Embryonic facial prominence (tissue), 1 donor: Measurements from ENCODE around the gene BAMBI.
A peak's percentile ranks its signal among the peaks of the same experiment; 100 is the strongest.

Source experiments
- DNase-seq: peaks from one replicate; pipeline ENCODE4 v3.0.0-alpha.2; 2016; ENCODE audit errors: extremely low spot score

BAMBI gene

DNA sequence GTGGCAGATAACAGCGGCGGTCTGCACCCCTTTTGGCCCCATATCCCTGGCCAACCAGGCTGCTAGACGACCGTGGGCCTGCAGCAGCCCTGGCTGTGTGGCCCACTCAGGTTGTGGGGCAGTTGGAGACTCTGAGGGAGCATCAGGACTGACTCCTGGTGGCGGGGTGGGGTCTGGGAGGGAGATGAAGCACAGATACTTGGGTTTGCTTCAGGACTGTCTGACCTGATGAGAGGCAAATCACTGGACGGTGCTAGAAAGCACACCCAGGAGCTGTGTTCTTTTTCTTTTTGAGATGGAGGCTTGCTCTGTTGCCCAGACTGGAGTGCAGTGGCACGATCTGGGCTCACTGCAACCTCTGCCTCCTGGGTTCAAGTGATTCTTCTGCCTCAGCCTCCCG, 28.2 kb downstream of the BAMBI start:
- DNase-seq: no peak

DNA sequence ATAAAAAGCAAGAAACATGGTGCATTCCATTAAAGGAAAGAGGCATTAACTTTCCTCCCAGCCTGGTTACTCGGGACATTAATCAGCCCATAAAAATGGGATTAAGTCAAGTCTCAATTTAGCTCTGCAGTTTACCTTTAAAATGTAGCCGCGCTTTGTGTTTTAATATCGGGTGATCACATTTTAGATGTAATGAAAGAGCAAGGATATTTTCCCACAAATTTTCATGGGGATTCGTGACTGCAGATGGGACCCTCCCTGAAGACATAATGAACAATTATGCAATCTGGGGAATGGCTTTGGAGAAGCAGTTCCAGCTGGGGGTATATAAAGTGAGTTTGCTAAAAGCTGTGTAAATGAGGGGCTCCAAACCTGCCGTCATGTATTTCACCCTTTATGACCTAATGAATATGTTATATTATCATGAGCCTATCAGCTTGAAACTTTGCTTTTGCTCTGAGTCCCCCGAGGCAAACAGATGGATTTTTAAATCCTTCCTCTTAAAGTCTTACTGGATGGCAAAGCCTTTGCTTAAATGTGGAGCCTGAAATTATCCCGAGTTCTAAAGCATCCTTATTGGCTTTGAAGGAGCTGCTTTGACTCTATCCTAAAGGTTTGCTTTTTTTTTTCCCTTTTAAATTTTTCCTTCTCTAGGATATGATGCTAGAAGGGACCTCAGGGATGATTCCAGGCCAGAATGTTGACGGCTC, 31.8 kb downstream of the BAMBI start:
- no peak for DNase-seq

DNA sequence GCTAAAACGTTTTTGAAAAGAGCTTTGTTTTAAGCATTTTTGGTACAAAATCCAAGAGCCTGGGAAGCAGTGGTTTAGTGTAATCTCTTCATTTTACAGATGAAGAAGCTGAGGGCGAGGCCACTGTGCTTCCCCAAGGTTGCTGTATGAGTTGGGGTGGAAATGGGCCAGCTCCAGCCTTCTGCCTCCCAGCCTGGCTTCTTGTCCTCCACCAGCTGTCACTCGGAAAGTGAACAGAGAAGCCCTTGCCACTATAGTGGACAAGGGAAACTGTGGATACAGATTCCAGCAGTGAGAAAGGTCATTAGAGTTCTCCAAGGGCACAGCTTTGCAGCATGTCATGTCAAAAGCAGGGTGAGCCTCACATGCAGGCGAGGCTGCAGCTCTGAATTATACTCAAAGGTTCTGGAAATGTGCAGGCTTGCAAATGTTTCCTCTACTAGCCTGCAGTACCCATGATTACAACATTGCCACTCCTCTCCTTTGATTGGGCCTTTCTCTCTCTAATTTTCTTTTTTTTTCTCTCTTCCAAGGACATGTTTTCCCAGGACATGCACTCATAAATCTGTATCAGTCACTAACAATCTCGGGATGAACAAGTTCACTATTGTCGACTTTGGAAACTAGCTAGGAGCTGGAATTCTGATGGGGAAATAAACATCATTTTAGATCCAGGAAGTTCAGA, 33.0 kb downstream of the BAMBI start:
- no peak for DNase-seq

DNA sequence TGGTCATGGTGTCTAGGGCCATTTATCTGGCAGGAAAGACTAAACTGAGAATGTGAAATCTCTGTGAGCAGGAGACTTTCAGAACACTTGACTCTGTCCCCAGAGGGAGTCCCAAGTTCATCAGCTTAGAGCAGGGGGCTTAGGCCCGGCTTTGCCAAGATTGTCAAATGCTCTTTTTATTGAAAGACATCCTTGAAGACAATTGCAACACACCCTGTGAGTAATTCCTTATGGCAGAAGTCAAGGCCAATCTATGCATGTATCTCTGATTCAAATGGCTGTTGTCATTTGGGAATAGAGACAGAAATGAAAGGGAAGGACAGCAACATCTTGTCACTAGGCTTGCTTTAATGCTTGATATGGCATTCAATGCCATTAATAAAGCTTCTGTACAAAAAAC, 33.7 kb downstream of the BAMBI start:
- DNase-seq: no peak

DNA sequence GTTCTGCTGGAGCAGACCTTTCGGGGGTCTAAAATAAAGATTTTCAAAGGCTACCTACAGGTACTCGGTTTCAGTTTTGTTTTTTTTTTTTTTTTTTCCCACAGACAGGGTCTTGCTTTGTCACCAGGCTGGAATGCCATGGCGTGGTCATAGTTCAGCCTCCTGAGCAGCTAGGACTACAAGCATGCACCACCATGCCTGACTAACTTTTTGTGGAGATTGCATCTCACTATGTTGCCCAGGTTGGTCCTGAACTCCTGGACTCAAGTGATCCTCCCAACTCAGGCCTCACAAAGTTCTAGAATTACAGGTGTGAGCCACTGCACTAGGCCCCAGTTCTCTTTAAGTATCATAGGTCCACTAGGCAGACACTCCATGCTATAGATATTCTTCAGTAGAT, 34.5 kb downstream of the BAMBI start:
- DNase-seq: no peak

DNA sequence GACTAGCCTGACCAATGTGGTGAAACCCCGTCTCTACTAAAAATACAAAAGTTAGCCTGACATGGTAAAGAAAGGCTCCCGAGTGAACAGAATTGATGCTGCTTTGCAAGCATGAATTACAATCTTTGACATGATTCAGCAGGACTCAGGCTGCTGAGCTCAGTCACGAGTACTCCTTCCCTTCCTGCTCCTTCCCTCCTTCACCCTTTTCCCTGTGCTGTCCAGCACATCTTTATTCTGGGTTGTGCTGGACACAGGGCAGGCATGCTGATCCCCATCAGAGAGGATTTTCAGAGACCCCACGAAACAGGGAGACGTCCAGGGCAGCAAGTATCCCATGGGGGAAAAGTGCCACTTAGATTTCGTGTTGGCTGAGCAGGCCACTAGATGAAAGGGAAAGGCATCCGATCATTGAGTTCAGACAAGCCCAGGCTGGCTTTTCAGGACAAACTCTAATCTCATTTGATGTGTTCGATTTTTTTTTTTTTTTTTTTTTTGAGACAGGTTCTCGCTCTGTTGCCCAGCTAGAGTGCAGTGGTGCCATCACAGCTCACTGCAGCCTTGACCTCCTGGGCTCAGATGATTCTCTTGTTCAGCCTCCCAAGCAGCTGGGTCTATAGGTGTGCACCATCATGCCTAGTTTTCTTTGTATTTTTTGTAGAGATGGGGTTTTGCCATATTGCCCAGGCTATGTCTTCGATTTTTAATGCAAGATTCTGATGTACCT, 36.5 kb downstream of the BAMBI start:
- no peak for DNase-seq

DNA sequence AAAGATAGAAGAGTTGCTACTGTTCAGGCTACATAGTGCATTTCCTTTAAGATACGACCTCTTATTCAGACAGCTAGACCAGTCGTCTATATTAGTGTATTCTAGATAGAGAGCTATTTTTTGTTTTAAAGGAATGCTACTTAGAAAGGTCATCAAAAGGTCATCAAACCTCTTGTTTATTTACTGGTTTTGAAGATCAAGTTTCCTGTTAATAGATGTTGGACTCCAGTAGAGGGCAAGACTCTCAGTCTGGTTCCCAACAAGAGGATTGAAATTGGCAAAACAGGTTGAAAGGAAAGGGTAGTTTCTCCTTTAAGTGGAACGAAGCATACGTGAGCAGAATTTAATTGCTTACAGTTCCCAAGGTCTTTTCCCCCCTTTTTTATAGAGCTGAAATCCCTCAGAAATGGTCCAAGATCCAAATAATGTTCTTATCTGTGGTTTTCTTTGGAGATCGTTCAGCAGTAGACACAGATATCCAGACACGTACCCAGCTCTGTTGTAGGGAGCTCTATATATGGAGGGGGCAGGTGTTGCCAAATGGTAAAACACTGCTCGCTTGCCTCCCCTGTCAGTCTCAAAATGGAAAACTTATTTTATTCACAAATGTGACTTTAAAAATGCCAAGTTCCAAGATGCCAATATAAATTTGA, 37.2 kb downstream of the BAMBI start:
- DNase-seq: no peak

DNA sequence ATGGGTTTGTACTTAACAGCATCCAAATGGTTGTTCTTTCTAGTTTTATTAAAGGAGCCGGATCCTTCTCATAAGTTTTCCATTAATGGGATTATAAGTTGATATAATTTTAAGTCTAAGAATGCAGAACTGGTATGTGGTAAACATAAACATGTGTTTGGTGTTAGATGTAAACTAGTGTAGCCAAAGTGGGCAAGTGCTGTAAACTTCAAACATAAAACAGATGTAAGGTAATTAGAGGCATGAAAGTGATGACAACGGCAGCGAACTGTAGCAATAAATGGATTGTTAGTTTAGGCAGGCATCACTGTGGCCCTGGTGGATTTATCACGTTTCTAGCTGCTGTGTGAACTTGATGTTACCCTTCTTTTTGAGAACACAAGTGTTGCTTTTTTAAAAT, 37.9 kb downstream of the BAMBI start:
- DNase-seq: peak; percentile 45

DNA sequence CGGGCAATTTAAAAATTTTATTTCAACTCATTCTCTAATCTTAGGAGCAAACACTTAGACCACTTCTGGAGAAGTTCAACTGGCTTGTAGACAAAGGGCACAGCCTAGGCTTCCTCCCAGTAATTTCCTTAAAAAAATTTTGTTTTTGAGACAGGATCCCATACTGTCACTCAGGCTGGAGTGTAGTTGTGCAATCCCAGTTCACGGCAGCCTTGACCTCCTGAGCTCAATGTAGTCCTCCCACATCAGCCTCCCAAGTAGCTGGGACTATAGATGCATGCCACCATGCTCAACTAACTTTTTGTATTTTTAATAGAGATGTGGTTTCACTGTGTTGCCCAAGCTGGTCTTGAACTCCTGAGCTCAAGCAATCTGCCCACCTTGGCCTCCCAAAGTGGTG, 38.4 kb downstream of the BAMBI start:
- DNase-seq: no peak

DNA sequence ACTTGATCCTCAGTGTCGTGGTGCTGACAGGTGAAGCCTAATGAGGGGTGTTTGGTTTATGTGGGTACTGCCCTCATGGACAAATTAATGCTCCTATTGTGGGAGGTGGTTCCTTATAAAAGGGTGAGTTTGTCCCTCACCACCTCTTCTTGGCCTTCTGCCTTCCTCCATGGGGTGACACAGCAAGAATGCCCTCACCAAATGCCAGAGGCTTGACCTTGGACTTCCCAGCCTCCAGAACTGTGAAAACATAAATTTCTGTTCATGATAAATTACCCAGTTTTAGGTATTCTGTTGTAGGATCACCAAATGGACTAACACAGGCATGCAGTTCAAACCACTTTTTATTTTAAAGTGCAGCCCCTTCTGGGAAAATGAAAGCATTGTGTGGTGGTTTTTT, 39.4 kb downstream of the BAMBI start:
- DNase-seq: no peak

DNA sequence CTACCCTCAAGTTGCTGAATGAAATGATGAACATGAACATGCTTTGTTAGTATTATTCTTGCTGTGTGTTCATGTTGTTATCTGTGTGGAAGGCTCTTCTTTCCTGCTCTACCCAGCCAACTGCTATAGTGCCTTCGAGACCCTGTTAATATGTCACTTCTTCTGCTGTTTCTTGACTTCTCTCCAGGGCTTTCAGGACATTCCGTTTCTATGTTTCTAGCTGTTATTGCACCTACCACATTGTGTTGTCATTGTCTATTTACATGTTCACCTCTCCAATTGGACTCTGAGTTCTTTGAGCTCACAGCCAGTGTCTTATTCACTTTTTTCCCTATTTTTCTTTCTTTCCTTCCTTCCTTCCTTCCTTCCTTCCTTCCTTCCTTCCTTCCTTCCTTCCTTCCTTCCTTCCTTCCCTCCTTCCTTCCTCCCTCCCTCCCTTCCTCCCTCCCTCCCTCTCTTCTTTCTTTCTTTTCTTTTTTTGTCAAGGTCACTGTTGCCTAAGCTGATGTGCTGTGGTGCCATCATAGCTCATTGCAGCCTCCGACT, 40.4 kb downstream of the BAMBI start:
- DNase-seq: no peak

DNA sequence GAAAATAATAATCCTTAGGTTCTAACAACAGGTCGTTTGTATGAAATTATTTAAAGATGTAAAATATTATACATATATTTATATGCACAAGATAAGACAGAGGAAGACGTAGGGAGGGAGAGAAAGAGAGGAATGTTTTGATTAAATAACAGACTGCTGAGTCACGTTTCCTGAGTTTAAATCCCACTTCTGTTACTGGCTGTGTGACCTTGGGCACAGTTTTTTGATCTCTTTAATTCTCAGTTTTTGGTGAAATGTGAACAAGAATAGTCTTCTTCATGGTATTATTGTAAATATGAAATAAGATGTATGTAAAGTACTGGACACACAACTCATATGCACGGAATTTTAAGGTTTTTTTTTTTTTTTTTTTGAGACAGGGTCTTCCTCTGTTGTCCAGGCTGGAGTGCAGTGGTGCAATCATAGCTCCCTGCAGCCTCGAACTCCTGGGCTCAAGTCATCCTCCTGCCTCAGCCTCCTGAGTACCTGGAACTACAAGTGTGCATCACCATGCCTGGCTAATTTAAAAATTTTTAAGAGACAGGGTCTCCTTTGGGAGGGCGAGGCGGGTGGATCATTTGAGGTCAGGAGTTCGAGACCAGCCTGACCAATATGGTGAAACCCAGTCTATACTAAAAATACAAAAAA, 42.6 kb downstream of the BAMBI start:
- no peak for DNase-seq

DNA sequence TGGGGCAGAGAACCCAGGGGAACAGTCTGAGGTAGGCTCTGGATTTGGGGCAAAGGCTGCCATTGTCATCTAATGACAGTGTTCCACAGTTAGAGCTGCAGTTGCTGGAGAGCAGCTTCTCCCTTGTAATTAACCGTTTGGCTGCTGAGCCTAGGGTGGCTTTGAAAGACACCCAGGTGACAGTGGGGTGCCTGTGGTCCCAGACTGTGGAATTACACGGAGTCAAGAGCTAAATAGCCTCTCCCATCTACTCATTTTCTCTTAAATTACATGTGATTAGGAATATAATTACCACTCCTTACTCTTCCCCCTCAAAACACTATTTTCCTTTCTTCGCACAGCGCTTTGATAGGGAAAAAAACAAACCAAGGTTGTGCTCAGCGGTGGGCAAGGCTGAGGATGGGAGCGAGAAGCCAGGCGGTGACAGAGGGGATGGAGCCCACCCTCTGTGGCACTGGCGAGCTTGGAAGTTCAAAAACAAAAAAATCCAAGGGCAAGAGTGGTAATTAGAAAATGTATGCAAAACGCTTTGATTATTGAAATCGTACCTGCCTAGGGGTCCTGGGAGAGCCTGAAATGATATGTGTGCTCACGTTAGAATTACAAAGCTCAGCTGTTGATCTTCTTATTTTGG, 44.1 kb downstream of the BAMBI start:
- DNase-seq: no peak

DNA sequence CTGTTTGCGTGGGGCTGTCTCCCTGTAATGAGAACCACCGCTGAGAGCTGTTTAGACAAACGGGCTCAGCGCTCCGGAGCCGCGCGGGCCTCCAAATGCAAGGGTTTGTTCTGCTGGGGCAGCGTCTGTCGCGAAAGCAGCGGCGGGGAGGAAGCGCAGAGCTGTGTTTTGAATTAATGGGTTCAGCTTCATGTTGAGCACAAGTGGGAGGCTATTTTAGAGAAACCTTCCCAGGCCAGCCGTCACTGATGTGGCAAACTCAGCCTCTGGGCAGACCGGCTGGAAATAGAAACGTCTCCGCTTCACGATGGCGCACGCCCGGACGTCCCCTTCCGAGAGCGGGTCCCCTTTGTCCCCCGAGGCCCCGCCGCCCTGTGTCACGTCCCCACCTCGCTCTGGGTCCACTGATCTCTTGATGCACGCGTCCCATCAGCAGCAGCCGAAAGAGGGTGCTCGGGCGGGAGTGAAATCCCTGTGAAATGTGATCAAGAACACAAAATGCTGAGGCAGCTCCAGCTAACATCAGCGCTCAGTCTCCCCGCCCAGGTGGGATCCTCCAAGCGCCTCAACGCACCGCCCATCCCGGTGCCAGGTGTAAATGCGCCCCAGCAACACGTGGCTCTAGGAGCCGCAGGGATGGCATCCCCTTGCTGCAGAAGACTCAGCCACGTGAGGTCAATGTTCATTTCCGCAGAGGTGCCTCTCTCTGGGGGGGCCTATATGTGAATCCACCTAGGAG, 44.9 kb downstream of the BAMBI start:
- DNase-seq: no peak

DNA sequence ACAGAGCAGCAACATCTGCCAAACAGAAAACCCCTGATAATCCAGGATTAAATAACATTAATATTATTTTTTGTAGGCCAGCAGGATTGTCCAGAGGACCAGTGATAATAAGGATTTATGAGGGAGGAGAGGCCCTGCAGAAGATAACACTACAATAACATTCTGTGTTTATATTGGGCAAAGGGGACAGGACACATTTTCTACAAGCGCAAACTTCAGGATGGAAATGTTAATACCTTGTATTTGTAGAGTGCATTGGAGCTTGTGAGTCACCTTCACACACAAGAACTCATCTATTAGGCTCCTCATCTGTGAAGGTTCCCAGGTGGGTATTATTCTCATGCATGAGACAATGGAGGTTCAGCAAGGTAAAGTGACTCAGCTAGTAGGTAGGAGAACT, 51.0 kb downstream of the BAMBI start:
- no peak for DNase-seq

DNA sequence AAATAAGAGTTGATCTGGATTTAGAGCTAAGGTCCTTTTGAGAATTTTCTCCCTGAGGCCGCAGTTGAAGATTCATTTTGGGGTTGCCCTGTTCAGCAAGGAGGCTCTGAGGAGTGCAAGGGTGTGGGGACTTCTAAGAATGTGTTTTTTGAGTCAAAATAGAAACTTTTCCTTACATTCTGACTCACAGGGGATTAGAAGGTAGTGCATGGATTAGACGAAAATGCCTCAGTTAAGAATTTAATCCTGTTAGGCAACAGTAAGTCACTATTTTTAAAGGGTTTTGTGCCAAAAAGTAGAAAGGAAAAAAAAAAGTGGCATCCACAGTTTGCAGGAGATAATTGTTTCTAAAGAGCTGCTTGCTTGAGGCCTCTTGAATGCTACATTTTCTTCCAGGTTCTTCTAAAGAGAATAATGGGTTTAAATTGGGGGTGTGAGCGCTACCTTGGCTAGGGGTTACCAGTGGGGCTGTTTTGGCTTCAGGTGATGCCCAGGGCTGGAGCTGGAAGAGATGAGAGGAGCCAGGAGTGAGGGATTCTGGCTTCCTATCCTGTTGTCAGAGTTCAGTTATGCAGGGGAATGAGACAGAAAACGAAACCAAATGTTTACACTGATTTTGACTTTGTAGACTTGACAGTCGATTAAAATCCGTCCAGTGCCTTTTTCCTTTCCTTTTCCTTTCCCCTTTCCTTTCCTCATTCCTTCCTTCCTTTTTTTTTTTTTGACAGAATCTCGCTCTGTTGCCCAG, 52.9 kb downstream of the BAMBI start:
- no peak for DNase-seq

DNA sequence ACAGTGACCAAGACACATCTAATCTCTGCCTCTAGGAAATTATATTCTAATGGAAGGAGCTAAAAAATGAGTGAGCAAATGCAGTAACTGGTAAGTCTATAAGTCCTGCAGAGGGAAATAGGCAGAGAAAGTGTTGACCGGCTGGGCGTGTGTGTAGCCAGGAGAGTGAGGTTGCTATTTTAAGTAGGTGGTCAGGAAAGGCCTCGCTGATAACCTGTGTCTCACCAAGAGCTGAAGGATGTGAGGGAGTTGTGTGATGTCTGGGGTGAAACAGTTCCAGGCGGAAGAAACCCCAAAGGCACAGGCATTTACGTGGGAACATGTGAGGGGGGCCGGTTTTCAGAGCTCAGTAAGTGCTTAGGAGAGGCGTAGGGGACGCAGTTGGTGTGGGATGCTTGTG, 54.8 kb downstream of the BAMBI start:
- no peak for DNase-seq
